Lower leg skin (tissue), 4 donors: ENCODE results near the gene PLPPR3. TPM values are rescaled to one million over a fixed set of nuclear protein-coding genes. Genes with fewer than 3 reads are reported as not detected.

Experiments
- DNase-seq, 2 donors: peaks; one replicate each; pipeline ENCODE4 v3.0.0-alpha.2; 2019; ENCODE audit warnings: low spot score in 2 of 2
- H3K4me3 ChIP-seq: fragments of 200-600 bp; sonication (generic); 2 replicates; pipeline ENCODE4 v1.5.1; 2017; ENCODE audit warnings: mild to moderate bottlenecking, low read depth; ENCODE audit not compliant: poor library complexity, severe bottlenecking
- CTCF ChIP-seq, 3 donors: fragments of 450-650 bp; IDR thresholded peaks; one replicate each; pipeline ENCODE4 v1.5.1; 2016; ENCODE audit warnings: antibody characterized with exemption in 3 of 3, mild to moderate bottlenecking in 3 of 3, moderate library complexity in 2 of 3
- POLR2A ChIP-seq, 2 donors: fragments of 450-650 bp; IDR thresholded peaks; one replicate each; pipeline ENCODE4 v1.6.1; 2016 to 2017; ENCODE audit warnings: antibody characterized with exemption in 2 of 2, mild to moderate bottlenecking in 1 of 2, moderate library complexity in 1 of 2
- WGBS, 2 donors: methylation state at CpG; one replicate each; pipeline ENCODE4 v1.1.5; 2018; 5-methylcytosine and 5-hydroxymethylcytosine counted together
- intact Hi-C: fragments of 100-400 bp; cut with DNase I; formaldehyde crosslinking; loops from one replicate; pipeline ENCODE4 v1.15.0; 2023; ENCODE audit warnings: low total_unique reads
- total RNA-seq, 4 donors: library from RNA; depleted of rRNA; stranded (reverse); fragments of >200 nt; gene quantifications; one replicate each; pipeline ENCODE4 v1.1.0, GENCODE V29; 2016

Gene PLPPR3
- total RNA-seq, 4 donors from 2014 or later, result not detected

- DNase-seq, result no peak
- TF ChIP-seq CTCF (IDR thresholded peaks at IDR 0.05) (no peak), POLR2A (IDR thresholded peaks at IDR 0.05) (no peak)
- intact Hi-C loops, result no loop called here
- WGBS, 2 donors, result 83 to 84% methylated on average over 30 of the region's 31 CpGs
- no peak overlapping the region for H3K4me3 ChIP-seq
Measured at GRCh38 chr19:803686-804418, 17.9 kb downstream of the PLPPR3 start.

DNA sequence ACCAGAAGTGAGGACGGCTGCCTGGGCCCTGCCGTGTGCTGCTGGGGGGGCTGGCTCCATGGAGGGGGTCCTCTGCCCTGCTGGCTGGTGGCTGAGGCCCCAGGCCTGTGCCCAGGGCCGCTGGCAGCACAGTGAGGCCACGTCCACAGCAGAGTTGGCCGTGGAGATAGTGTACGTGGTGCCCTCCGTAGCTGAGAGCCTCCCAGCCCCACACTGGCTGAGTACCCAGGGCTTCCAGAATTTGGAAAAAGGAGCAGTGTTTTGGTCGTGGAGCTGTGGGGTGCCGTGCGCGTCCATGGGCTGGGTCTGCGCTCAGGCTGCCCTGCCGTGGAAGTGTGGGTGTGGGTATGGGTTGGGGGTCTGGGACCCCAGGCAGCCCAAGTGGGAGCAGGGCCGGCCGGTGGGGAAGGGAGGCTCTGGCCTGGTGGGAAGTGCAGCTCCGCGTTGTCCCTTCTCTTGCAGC is 18.6 kb downstream of the PLPPR3 start:
- no peak for DNase-seq
- no peak for TF ChIP-seq CTCF (IDR thresholded peaks at IDR 0.05)
- no peak for TF ChIP-seq POLR2A (IDR thresholded peaks at IDR 0.05)
- intact Hi-C loops, result no loop called here
- no peak overlapping the region for H3K4me3 ChIP-seq
- 85 to 91% methylated on average over 16 to 17 of the region's 17 CpGs for WGBS, 2 donors

DNA sequence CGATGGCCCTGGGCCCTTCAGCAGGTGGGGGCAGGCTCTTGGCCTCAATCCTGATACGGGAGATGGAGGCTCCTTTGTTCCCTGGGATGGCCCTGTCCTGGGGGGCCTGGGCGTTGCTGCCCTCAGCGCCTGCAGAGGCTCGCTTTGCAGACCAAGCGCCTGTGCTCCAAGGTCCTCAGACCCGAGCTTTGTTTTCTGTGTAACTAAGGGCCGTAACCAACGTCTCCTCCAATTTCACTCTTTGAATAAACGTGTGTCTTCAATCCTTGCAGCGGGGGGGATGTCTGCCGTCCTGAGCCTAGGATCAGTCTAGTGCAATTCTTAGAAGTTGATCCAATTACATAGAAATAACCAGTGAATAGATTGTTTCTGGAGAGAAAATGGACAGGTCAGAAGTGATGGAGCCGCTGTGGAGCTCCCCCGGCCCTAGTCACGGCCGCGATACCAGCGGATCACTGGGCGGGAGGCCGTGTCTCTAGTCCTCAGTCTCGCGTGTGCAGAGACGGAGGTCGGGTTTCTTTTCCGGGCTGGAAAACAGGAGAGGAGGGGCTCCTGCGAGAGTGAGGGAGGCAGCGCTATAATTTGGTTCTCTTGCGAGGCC is 19.2 kb downstream of the PLPPR3 start:
- no peak for DNase-seq
- TF ChIP-seq POLR2A (IDR thresholded peaks at IDR 0.05), result no peak
- TF ChIP-seq CTCF (IDR thresholded peaks at IDR 0.05), result no peak
- intact Hi-C loops, result no loop called here
- 57 to 68% methylated on average over 28 of the region's 28 CpGs for WGBS, 2 donors
- H3K4me3 ChIP-seq, result no peak overlapping the region

- intact Hi-C loops, result no loop called here
- no peak overlapping the region for H3K4me3 ChIP-seq
- no peak for DNase-seq
- WGBS, 2 donors, result 36% methylated on average over 16 to 23 of the region's 23 CpGs
- TF ChIP-seq POLR2A (IDR thresholded peaks at IDR 0.05), result no peak
- TF ChIP-seq CTCF (IDR thresholded peaks at IDR 0.05), result no peak
Measured at GRCh38 chr19:801861-802497, 19.8 kb downstream of the PLPPR3 start.

DNA sequence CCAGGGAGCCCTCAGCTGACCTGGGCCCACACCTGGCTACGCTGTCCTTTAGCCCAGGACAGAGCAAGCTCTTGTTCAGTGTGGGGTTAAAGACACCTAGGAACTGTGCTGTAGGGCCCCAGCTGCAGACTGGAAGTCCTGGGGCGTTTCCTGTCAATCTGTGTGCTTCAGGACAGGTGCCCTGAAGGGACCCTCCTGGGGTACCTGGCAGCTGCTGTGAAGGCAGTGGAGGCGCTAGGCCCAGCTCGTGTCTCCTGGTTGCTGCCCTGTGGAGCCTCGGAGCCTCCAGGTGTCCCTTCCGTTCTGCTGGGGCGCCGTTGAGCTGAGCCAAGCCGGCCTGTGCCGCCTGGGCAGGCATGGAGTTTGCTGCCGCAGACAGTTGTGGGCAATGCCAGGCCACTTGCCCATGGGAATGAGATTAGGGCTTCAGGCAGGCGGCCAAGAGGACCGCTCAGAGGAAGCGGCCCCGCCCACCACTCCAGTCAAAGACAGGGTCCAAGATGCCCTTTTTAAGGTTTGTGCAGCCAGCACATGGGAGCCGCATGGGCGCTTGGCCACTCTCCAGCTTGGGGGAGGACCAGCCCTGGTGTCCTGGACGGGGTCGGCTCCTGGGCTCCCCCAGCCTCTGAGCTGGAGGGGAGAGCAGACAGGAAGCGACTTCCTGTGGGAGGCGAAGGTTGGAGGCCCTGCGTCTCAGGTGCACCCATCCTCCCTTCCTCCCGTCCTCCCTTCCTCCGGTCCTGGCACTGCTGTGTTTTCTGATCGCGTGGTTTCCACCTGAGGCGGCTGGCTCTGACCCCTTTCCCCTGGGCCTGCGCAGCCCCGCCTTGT is 20.5 kb downstream of the PLPPR3 start:
- intact Hi-C loops, result no loop called here
- 28 to 34% methylated on average over 17 to 28 of the region's 29 CpGs for WGBS, 2 donors
- no peak for TF ChIP-seq CTCF (IDR thresholded peaks at IDR 0.05)
- TF ChIP-seq POLR2A (IDR thresholded peaks at IDR 0.05), result no peak

More for the DNA sequence above, 20.5 kb downstream of the PLPPR3 start:
- DNase-seq, result no peak
- H3K4me3 ChIP-seq, result no peak overlapping the region
